SK-N-DZ (cell line): ENCODE measurements around the gene RNF17.

ENCODE experiments used
- DNase-seq: peaks from one replicate; pipeline ENCODE4 v3.0.0-alpha.2; 2015; ENCODE audit warnings: low spot score

RNF17 gene

GRCh38 chr13:24854311-24854710, 90.3 kb downstream of the RNF17 start:
- no peak for DNase-seq

- no peak for DNase-seq
Measured at GRCh38 chr13:24858953-24859352, 95.0 kb downstream of the RNF17 start.

GRCh38 chr13:24860770-24861169, 96.8 kb downstream of the RNF17 start:
- DNase-seq: no peak

- no peak for DNase-seq
Measured at GRCh38 chr13:24861617-24862362, 97.8 kb downstream of the RNF17 start.

GRCh38 chr13:24863748-24864540, 100.0 kb downstream of the RNF17 start:
- DNase-seq: no peak

GRCh38 chr13:24864579-24864978, 100.6 kb downstream of the RNF17 start:
- DNase-seq: no peak

- DNase-seq: no peak
Measured at GRCh38 chr13:24865163-24865953, 101.4 kb downstream of the RNF17 start.

- DNase-seq: no peak
Measured at GRCh38 chr13:24866488-24866887, 102.5 kb downstream of the RNF17 start.

GRCh38 chr13:24868874-24869273, 104.9 kb downstream of the RNF17 start:
- DNase-seq: no peak

GRCh38 chr13:24870380-24870760, 106.4 kb downstream of the RNF17 start:
- no peak for DNase-seq

- DNase-seq: no peak
Measured at GRCh38 chr13:24875566-24875965, 111.6 kb downstream of the RNF17 start.

GRCh38 chr13:24877531-24877930, 113.6 kb downstream of the RNF17 start:
- no peak for DNase-seq

GRCh38 chr13:24878340-24878739, 114.4 kb downstream of the RNF17 start:
- no peak for DNase-seq

- no peak for DNase-seq
Measured at GRCh38 chr13:24882665-24883064, 118.7 kb downstream of the RNF17 start.

- DNase-seq: no peak
Measured at GRCh38 chr13:24887759-24888158, 123.8 kb downstream of the RNF17 start.

GRCh38 chr13:24888291-24888931, 124.4 kb downstream of the RNF17 start:
- DNase-seq: no peak

GRCh38 chr13:24890256-24890655, 126.3 kb downstream of the RNF17 start:
- DNase-seq: no peak

GRCh38 chr13:24891476-24892108, 127.6 kb downstream of the RNF17 start:
- DNase-seq: no peak

GRCh38 chr13:24892829-24893228, 128.9 kb downstream of the RNF17 start:
- DNase-seq: no peak

- no peak for DNase-seq
Measured at GRCh38 chr13:24893863-24894262, 129.9 kb downstream of the RNF17 start.

- no peak for DNase-seq
Measured at GRCh38 chr13:24894277-24894971, 130.5 kb downstream of the RNF17 start.
